ENCODE measurements around the gene CDH13.

Gene CDH13

GRCh38 chr16:82626791-82627261 is at the start of gene CDH13:
Gene CDH13, plus strand, starts transcription at chr16:82626969.
- H3K4me3 ChIP-seq (ENCODE audit: low read depth, low read length) = peak within 1 kb of the TSS; percentile 57

GRCh38 chr16:82580298-82580890 is 46.4 kb upstream of the CDH13 start:
- H3K4me3 ChIP-seq (ENCODE audit: low read depth, low read length) = no peak overlapping the region

GRCh38 chr16:82582975-82583374 is 43.8 kb upstream of the CDH13 start:
- H3K4me3 ChIP-seq (ENCODE audit: low read depth, low read length) = no peak overlapping the region

GRCh38 chr16:82583422-82583821 is 43.3 kb upstream of the CDH13 start:
- no peak overlapping the region for H3K4me3 ChIP-seq (ENCODE audit: low read depth, low read length)

DNA sequence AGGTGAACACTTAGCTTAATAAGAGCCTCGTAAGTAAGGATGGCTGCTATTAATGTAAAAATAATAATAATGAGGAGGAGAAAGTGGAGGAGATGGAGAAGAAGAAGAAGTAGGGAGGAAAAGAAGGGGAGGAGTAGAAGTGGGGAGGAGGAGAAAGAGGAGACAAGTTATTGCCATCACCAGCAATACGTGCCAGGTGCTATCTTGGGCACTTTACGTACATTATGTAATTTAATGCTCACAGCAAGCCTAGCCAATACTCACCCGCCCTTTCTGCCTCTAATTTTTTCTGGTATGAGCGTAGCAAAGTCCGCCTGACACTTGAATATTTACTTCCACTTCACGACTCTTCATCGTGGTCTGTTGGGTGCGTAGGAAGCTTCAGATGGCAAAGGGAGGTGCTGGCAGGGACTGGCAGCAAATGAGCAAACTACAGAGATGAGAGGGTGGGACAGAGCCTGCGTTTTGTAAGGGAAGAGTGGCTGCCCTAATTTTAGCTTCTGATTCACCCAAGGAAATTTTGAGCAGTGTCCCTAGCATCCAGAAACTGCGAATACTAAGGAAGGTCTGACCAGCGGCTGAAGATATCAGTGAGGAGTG is 42.1 kb upstream of the CDH13 start:
- H3K4me3 ChIP-seq (ENCODE audit: low read depth, low read length) = no peak overlapping the region

DNA sequence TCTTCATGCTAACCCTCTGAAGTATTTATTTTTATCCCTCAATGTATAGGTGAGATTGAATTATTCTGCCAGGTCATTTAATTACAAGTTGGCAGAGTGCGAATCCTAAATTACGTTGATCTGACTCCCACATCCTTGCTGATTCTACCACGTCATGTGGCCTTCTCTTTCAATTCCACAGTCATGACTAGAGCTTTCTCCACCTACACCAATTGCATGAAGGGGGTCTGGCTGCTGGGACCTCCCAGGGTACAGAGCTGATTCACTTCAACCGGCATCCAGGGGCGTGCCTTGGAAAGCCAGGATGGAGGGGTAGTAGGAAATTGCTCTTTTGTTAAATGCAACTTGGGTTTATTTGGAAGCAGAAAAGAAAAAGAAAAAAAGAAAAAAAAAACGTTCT is 41.1 kb upstream of the CDH13 start:
- H3K4me3 ChIP-seq (ENCODE audit: low read depth, low read length) = no peak overlapping the region

DNA sequence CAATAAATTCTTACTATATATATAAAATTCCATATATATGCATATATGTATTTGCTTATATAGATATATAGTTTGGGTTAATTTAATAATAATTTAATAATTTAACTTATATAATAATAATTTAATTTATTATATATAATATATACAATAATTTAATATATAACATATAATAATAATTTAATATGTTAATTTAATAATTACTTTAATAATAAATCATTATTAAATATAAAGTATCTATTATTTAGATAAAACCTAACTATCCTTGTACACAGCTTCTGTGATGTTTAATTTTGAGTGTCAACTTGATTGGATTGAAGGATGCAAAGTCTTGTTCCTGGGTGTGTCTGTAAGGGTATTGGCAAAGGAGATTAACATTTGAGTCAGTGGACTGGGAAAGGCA is 40.6 kb upstream of the CDH13 start:
- no peak overlapping the region for H3K4me3 ChIP-seq (ENCODE audit: low read depth, low read length)

GRCh38 chr16:82587289-82587688 is 39.5 kb upstream of the CDH13 start:
- no peak overlapping the region for H3K4me3 ChIP-seq (ENCODE audit: low read depth, low read length)

- H3K4me3 ChIP-seq (ENCODE audit: low read depth, low read length) = no peak overlapping the region
Observed at GRCh38 chr16:82589407-82589806, 37.4 kb upstream of the CDH13 start.

DNA sequence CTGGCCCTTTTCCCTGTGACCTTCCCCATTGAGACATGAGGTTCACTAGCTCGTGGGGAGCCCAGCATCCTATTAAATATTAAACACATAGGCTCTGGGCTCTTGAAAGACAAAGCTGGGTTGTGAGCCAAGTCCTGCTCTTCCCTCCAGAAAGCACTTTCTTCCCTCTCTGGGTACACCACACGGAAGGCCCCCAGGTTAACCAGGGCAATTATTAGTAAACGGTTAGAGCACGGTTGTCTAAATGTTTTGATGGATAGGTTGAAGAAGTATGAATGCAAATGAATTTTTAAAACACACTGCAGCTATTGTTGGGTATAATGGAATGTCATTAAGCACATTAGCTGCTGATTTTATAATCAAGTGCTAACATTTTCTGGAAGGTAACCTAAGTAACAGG is 32.7 kb upstream of the CDH13 start:
- H3K4me3 ChIP-seq (ENCODE audit: low read depth, low read length) = no peak overlapping the region

GRCh38 chr16:82598771-82599170 is 28.0 kb upstream of the CDH13 start:
- no peak overlapping the region for H3K4me3 ChIP-seq (ENCODE audit: low read depth, low read length)

DNA sequence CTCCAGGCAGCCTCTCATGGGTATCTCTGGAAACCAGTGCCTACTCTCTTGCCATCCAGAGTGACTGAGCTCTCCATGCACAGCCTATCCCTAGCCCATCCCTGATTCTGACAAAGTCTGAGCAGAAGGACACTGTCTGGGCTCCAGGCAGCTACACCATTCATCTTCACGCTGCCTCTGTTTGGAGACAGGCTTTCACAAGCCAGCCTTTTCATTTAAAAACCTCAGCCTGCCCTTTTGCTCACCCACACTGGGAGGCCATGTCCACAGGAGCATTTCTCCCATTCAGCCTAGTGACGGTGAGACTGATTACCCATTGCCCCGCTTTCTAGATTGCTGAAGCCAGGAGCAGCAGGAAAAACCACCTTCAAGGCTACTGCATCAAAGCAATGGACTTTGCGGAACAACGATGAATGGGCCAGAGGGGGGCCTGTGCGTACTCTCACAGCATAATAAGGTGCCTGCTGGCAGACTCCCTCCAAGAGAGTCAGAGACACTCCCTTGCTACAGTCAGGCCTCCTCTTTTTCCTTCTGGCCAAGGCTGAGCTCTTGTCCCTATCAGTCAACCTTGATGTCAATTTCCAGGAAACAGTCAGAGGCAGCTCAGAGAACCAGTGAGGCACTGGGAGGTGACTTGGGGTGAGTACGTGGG is 24.7 kb upstream of the CDH13 start:
- H3K4me3 ChIP-seq (ENCODE audit: low read depth, low read length) = no peak overlapping the region

DNA sequence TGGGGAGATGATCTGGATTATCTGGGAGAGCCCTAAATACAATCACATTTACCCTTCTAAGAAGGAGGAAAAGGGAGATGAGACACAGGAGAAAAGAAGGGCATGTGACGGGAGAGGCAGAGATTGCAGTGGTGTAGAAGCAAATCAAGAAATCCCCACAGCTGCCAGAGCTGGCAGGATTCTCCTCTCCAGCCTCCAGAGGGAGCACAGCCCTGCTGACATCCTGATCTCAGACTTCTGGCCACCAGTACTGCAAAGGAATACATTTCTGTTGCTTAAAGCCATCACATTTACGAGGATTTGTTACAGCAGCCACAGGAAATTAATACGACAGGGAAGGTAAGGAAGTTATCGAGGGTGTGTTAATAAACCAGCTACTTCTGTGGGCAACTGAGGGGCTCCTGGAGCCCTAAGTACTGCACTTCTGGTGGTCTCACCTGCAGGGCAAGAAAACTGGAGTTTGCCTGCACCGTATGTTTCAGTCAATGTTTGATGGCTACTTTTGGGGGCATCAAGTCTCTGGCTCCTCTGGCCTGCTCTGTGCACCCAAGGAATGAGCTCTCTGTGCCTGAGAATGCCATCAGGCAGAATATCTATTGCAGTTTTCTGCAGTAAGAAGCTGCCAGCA is 22.9 kb upstream of the CDH13 start:
- no peak overlapping the region for H3K4me3 ChIP-seq (ENCODE audit: low read depth, low read length)

DNA sequence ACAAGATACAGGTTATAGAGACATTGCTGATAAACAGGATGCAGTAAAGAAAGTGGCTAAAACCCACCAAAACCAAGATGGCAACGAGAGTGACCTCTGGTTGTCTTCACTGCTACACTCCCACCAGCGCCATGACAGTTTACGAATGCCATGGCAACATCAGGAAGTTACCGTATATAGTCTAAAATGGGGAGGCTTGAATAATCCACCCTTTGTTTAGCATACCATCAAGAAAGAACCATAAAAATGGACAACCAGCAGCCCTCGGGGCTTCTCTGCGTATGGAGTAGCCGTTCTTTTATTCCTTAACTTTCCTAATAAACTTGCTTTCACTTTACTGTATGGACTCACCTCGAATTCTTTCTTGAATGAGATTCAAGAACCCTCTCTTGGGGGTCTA is 21.7 kb upstream of the CDH13 start:
- no peak overlapping the region for H3K4me3 ChIP-seq (ENCODE audit: low read depth, low read length)

- H3K4me3 ChIP-seq (ENCODE audit: low read depth, low read length) = no peak overlapping the region
Observed at GRCh38 chr16:82605863-82606620, 20.7 kb upstream of the CDH13 start.

GRCh38 chr16:82609140-82609539 is 17.6 kb upstream of the CDH13 start:
- no peak overlapping the region for H3K4me3 ChIP-seq (ENCODE audit: low read depth, low read length)

DNA sequence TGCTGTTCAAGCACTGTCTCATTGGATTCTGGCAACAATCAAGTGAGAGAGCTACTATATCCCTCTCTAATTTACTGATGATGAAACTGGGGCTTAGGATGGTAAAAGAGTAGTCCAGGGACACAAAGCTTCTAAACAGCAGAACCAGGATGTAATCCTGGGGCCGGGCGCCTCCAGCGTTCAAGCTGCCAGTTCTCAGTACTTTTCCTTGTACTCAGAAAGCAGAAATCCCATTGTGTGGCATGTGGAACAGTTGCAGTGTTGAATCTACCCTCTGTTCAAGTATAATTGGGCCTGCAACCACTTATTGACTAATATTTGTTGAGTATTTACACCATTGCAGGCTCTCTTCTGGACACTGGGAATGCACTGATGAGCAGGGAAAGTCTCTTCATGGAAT is 14.5 kb upstream of the CDH13 start:
- H3K4me3 ChIP-seq (ENCODE audit: low read depth, low read length) = no peak overlapping the region

DNA sequence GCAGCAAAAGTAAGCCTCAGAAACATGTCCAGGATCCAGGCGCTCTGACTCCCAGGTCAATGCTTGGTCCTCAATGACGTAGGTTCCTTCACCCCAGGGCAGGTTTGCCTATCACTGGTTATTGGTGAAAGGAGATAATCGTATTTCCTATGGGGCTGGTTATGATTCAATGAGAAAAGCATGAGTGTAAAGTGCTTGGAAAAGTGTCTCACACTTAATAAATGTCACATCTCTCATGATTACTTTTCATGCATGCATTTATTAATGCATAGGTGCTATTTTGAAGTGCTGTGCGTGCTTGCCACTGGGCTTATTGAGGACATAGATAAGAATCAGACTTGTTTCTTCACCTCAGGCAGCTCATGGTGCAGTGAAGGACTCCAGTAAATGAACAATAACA is 10.4 kb upstream of the CDH13 start:
- no peak overlapping the region for H3K4me3 ChIP-seq (ENCODE audit: low read depth, low read length)

DNA sequence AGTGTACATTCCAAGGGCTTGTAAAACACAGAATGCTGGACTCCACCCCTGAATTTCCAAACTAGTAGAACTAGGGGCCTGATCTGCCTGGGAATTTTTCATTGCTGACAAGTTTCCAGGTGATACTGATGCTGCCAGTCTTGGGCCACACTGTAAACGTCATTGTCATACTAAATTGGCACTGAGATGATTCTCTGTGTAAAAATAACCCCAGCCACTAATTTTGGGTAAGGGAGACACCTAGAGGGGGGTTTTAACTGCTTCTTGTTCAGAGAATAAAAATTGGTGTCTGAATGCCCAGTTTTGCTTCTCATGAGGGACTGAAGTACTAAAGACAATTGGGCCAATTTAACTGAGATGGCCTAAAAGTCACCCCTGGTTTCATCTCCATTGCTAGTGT is 5.0 kb upstream of the CDH13 start:
- no peak overlapping the region for H3K4me3 ChIP-seq (ENCODE audit: low read depth, low read length)

GRCh38 chr16:82623241-82623640 is 3.5 kb upstream of the CDH13 start:
- no peak overlapping the region for H3K4me3 ChIP-seq (ENCODE audit: low read depth, low read length)
